Measurements from ENCODE around the gene TMA7B. TPM values are rescaled to one million over a fixed set of nuclear protein-coding genes. Genes with fewer than 3 reads are reported as not detected.

The TMA7B gene
- total RNA-seq (under 1 TPM in 2 of 6 donors, not detected in 4; 0.13 to 0.17 TPM), polyA plus RNA-seq (not detected)

GRCh38 chr22:39959640-39960447, at the start of gene TMA7B:
Gene TMA7B, plus strand, starts transcription at chr22:39960397. Its CDS starts 3,978 bp downstream, at chr22:39964375.
- Histone ChIP-seq H3K27ac (no peak within 1 kb of the TSS), H3K9me3 (no peaks in the 10 kb centered on the region), H3K27me3 (no peaks in the 10 kb centered on the region), H3K4me1 (no peaks in the 10 kb centered on the region), H3K36me3 (no peaks in the 10 kb centered on the region), H3K4me3 (no peak within 1 kb of the TSS)
- no peak for TF ChIP-seq CTCF (IDR thresholded peaks at IDR 0.05)
- DNase-seq = no peak
- FAIRE-seq = no peak
- ATAC-seq = peak in 3 of 4 donors; percentile 38 to 60 (median 41)
- intact Hi-C loops (cut with DNase I) = no loop called here
- WGBS, 2 donors = 75% methylated on average over 14 of the region's 14 CpGs

- FAIRE-seq (no peak), ATAC-seq (no peak), DNase-seq (no peak)
- Histone ChIP-seq H3K4me3 (no peak overlapping the region), H3K4me1 (no peaks in the 10 kb centered on the region), H3K27me3 (no peaks in the 10 kb centered on the region), H3K9me3 (no peaks in the 10 kb centered on the region), H3K36me3 (no peaks in the 10 kb centered on the region), H3K27ac (no peak overlapping the region)
- intact Hi-C loops (cut with DNase I) = no loop called here
- WGBS, 2 donors = 74 to 83% methylated on average over 9 of the region's 9 CpGs
- TF ChIP-seq CTCF (IDR thresholded peaks at IDR 0.05) = no peak
Observed at GRCh38 chr22:39910876-39911613, 49.2 kb upstream of the TMA7B start.

GRCh38 chr22:39913321-39913720, 46.9 kb upstream of the TMA7B start:
- no peaks in the 10 kb centered on the region for H3K9me3 ChIP-seq
- WGBS, 2 donors = 68 to 84% methylated on average over 5 of the region's 5 CpGs
- intact Hi-C loops (cut with DNase I) = no loop called here
- no peaks in the 10 kb centered on the region for H3K4me1 ChIP-seq
- ATAC-seq (no peak), DNase-seq (no peak), FAIRE-seq (no peak)
- H3K36me3 ChIP-seq = no peaks in the 10 kb centered on the region
- no peaks in the 10 kb centered on the region for H3K27me3 ChIP-seq
- no peak for TF ChIP-seq CTCF (IDR thresholded peaks at IDR 0.05)
- H3K4me3 ChIP-seq = no peak overlapping the region
- H3K27ac ChIP-seq = no peak overlapping the region

GRCh38 chr22:39913886-39914285, 46.3 kb upstream of the TMA7B start:
- Histone ChIP-seq H3K36me3 (no peaks in the 10 kb centered on the region), H3K9me3 (no peaks in the 10 kb centered on the region), H3K27ac (no peak overlapping the region), H3K4me3 (no peak overlapping the region), H3K4me1 (no peaks in the 10 kb centered on the region), H3K27me3 (no peaks in the 10 kb centered on the region)
- DNase-seq (no peak), FAIRE-seq (no peak), ATAC-seq (no peak)
- intact Hi-C loops (cut with DNase I) = no loop called here
- TF ChIP-seq CTCF (IDR thresholded peaks at IDR 0.05) = no peak
- 66 to 78% methylated on average over 2 of the region's 2 CpGs for WGBS, 2 donors
